ENCODE results near the gene KAT2A.

DNA sequence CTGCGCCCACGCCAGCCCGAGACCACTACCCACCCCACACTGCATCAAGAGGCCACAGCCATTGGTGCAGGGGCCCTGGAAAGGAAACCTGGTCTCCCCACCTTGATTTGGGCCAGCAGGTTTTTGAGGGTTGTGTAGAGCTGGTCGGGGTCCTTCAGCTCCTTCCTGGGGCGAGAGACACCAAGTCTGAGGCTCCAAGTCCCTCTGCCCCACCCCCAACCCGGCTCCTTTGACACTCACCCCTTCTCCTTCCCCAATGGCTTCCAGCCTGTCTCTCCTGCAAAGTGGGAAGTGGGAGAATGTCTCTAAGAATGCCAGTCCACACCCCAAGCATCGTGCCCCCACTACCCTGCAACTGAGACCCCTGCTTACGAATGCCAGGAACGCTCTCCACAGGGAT, 7.0 kb downstream of the KAT2A start:
- no peak for TF ChIP-seq ZNF8 (CRISPR knock-in tag; IDR thresholded peaks at IDR 0.05)
- no peak for TF ChIP-seq ZFP3 (CRISPR knock-in tag; IDR thresholded peaks at IDR 0.05)
- TF ChIP-seq ISL1 (CRISPR knock-in tag; IDR thresholded peaks at IDR 0.05) = no peak
- TF ChIP-seq, protein P1, sequence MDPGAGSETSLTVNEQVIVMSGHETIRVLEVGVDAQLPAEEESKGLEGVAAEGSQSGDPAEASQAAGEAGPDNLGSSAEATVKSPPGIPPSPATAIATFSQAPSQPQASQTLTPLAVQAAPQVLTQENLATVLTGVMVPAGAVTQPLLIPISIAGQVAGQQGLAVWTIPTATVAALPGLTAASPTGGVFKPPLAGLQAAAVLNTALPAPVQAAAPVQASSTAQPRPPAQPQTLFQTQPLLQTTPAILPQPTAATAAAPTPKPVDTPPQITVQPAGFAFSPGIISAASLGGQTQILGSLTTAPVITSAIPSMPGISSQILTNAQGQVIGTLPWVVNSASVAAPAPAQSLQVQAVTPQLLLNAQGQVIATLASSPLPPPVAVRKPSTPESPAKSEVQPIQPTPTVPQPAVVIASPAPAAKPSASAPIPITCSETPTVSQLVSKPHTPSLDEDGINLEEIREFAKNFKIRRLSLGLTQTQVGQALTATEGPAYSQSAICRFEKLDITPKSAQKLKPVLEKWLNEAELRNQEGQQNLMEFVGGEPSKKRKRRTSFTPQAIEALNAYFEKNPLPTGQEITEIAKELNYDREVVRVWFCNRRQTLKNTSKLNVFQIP (CRISPR knock-in tag; IDR thresholded peaks at IDR 0.05; ENCODE audit: borderline replicate concordance, low read depth) = no peak
- TF ChIP-seq ARNTL (CRISPR knock-in tag; IDR thresholded peaks at IDR 0.05; ENCODE audit: borderline replicate concordance, low read depth) = no peak
- TF ChIP-seq, protein P2, sequence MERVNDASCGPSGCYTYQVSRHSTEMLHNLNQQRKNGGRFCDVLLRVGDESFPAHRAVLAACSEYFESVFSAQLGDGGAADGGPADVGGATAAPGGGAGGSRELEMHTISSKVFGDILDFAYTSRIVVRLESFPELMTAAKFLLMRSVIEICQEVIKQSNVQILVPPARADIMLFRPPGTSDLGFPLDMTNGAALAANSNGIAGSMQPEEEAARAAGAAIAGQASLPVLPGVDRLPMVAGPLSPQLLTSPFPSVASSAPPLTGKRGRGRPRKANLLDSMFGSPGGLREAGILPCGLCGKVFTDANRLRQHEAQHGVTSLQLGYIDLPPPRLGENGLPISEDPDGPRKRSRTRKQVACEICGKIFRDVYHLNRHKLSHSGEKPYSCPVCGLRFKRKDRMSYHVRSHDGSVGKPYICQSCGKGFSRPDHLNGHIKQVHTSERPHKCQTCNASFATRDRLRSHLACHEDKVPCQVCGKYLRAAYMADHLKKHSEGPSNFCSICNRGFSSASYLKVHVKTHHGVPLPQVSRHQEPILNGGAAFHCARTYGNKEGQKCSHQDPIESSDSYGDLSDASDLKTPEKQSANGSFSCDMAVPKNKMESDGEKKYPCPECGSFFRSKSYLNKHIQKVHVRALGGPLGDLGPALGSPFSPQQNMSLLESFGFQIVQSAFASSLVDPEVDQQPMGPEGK (CRISPR knock-in tag; IDR thresholded peaks at IDR 0.05; ENCODE audit: borderline replicate concordance) = no peak
- no peak for TF ChIP-seq TOX (CRISPR knock-in tag; IDR thresholded peaks at IDR 0.05; ENCODE audit: borderline replicate concordance)
- no peak for TF ChIP-seq SNAI2 (CRISPR knock-in tag; IDR thresholded peaks at IDR 0.05)
- TF ChIP-seq CSDC2 (CRISPR knock-in tag; IDR thresholded peaks at IDR 0.05) = no peak
- TF ChIP-seq ZFP30 (CRISPR knock-in tag; IDR thresholded peaks at IDR 0.05) = no peak
- TF ChIP-seq RARB (CRISPR knock-in tag; IDR thresholded peaks at IDR 0.05) = no peak
- TF ChIP-seq BACH2 (CRISPR knock-in tag; IDR thresholded peaks at IDR 0.05; ENCODE audit: borderline replicate concordance) = no peak
- no peak for TF ChIP-seq ZNF565 (CRISPR knock-in tag; conservative IDR thresholded peaks at IDR 0.05; ENCODE audit: low read depth)
- no peak for TF ChIP-seq ZNF70 (CRISPR knock-in tag; IDR thresholded peaks at IDR 0.05)
